Colonic mucosa (tissue), 4 donors: ENCODE measurements around the gene RBM47. TPM values are rescaled to one million over a fixed set of nuclear protein-coding genes. Genes with fewer than 3 reads are reported as not detected.

Experiments used
- DNase-seq: peaks from one replicate; pipeline ENCODE4 v3.0.0-alpha.2; 2020
- H3K27ac ChIP-seq: fragments of 200-600 bp; one replicate; pipeline ENCODE4 v1.8.0; 2021
- H3K27me3 ChIP-seq: fragments of 200-600 bp; one replicate; pipeline ENCODE4 v1.8.0; 2021
- H3K36me3 ChIP-seq: fragments of 200-600 bp; one replicate; pipeline ENCODE4 v1.8.0; 2021
- H3K4me1 ChIP-seq: fragments of 200-600 bp; one replicate; pipeline ENCODE4 v1.8.0; 2021; ENCODE audit warnings: mild to moderate bottlenecking
- H3K4me3 ChIP-seq: fragments of 200-600 bp; one replicate; pipeline ENCODE4 v1.8.0; 2021
- H3K9ac ChIP-seq, 2 donors: one replicate each; pipeline ENCODE4 v1.7.0; 2013; ENCODE audit warnings: control low read depth in 2 of 2, low read depth in 2 of 2, low read length in 2 of 2
- H3K9me3 ChIP-seq: fragments of 200-600 bp; one replicate; pipeline ENCODE4 v1.8.0; 2021
- intact Hi-C: fragments of 100-400 bp; cut with DNase I; formaldehyde crosslinking; loops from one replicate; pipeline ENCODE4 v1.14.1; 2022
- total RNA-seq, 2 donors: library from RNA; stranded (reverse); fragmentation: NEBNext Ultra II Directional in 1 of 2; extraction: Animal tissue kit (Norgen Biotek cat#: 25700) in 1 of 2; gene quantifications; one replicate each; pipeline ENCODE4 v1.2.1, GENCODE V29; 2021
- TF ChIP-seq, protein P1 (sequence below): fragments of 200-600 bp; IDR thresholded peaks from one replicate; pipeline ENCODE4 v1.8.0; 2022; ENCODE audit warnings: antibody characterized with exemption, mild to moderate bottlenecking
- donor health status: healthy.
- donor health status: DM: no; HTN: no; CAD: no.
- donor health status: DM: no; HTN: no; CAD: no.

Gene RBM47
- total RNA-seq, 2 donors from 2014 or later, result 279 to 281 TPM

DNA sequence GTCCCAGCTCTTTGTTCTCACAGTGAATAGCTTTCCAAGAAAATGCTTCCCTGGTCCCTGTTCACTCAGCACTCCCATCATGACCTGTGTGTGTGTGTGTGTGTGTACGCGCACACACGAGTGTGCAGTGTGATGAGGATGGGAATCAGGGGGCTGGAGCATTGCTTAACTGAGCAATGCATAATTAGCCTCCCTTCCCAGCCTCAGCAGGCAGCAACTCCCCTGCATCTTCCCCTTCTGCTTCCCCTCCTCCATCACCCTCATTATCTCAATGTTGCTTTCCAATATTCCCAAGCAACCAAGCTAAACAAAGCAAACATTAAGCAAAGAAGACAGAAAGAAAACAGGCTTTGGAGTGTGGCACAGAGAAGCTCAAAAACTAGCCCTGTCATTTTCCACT, 137.0 kb downstream of the RBM47 start:
- Histone ChIP-seq H3K36me3 (no peaks in the 10 kb centered on the region), H3K4me1 (peaks cover 8% of the 10 kb centered on the region), H3K27me3 (no peaks in the 10 kb centered on the region), H3K4me3 (no peak overlapping the region), H3K9me3 (no peaks in the 10 kb centered on the region), H3K9ac (no peak overlapping the region), H3K27ac (no peak overlapping the region)
- peak; percentile 17 for DNase-seq
- intact Hi-C loops, result no loop called here
- TF ChIP-seq, protein P1, sequence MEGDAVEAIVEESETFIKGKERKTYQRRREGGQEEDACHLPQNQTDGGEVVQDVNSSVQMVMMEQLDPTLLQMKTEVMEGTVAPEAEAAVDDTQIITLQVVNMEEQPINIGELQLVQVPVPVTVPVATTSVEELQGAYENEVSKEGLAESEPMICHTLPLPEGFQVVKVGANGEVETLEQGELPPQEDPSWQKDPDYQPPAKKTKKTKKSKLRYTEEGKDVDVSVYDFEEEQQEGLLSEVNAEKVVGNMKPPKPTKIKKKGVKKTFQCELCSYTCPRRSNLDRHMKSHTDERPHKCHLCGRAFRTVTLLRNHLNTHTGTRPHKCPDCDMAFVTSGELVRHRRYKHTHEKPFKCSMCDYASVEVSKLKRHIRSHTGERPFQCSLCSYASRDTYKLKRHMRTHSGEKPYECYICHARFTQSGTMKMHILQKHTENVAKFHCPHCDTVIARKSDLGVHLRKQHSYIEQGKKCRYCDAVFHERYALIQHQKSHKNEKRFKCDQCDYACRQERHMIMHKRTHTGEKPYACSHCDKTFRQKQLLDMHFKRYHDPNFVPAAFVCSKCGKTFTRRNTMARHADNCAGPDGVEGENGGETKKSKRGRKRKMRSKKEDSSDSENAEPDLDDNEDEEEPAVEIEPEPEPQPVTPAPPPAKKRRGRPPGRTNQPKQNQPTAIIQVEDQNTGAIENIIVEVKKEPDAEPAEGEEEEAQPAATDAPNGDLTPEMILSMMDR, result no peak

DNA sequence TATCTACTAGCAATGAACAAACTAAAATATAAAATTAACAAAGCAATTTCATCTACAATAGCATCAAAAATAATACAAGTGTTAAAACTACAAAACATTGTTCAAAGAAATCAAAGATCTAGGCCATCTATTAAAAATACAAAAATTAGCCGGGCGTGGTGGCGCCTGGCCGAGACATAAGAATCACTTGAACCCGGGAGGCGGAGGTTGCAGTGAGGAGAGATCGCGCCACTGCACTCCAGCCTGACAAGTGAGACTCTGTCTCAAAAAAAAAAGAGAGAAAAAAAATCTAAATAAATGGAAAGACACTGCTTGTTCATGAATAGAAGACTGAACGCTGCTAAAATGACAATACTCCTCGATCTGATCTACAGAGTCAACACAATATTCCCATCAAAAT, 139.2 kb downstream of the RBM47 start:
- intact Hi-C loops, result no loop called here
- no peak overlapping the region for H3K4me3 ChIP-seq
- no peak for DNase-seq
- H3K27ac ChIP-seq, result no peak overlapping the region
- no peaks in the 10 kb centered on the region for H3K9me3 ChIP-seq
- TF ChIP-seq, protein P1, result no peak
- no peaks in the 10 kb centered on the region for H3K27me3 ChIP-seq
- H3K9ac ChIP-seq, result no peak overlapping the region
- no peaks in the 10 kb centered on the region for H3K36me3 ChIP-seq
- H3K4me1 ChIP-seq, result peaks cover 8% of the 10 kb centered on the region

DNA sequence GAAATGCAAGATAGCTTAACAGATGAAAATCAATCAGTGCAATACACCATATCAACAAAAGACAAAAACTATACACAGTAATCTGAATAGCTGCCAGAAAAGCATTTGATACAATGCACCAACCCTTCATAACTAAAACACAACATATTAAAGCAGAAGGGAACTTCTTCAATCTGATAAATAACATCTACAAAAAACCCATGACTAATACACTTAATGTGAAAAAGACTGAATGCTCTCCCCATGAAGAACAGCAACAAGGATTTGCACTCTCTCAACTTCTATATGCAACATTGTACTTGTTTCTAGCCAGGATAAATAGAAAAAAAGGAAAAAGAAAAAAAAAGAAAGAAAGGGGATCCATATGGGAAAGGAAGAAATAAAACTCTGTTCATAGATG, 139.7 kb downstream of the RBM47 start:
- peaks cover 8% of the 10 kb centered on the region for H3K4me1 ChIP-seq
- TF ChIP-seq, protein P1, result no peak

DNA sequence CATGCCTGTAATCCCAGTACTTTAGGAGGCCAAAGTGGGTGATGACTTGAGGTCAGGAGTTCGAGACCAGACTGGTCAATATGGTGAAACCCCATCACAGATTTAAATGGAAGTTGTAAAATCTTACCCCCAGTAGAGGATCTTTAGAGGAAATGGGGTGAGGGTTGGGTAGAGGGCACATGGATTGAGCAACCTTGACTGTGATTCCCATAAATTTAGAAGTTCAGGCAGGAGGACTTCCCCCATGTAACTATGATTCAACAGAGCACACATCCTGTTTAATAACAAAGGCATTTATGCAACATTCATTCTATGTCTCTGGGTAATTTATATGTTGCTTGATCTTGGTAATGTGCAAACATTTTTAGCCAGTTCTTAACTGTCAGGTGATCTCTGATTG, 143.1 kb downstream of the RBM47 start:
- H3K4me1 ChIP-seq, result peaks cover 2% of the 10 kb centered on the region
- DNase-seq, result no peak
- H3K36me3 ChIP-seq, result peaks cover 5% of the 10 kb centered on the region
- H3K9me3 ChIP-seq, result no peaks in the 10 kb centered on the region
- H3K27me3 ChIP-seq, result no peaks in the 10 kb centered on the region
- H3K27ac ChIP-seq, result no peak overlapping the region
- H3K4me3 ChIP-seq, result no peak overlapping the region
- TF ChIP-seq, protein P1, result no peak
- H3K9ac ChIP-seq, result no peak overlapping the region
- intact Hi-C loops, result no loop called here

More for the DNA sequence above, 139.7 kb downstream of the RBM47 start:
- no peak for DNase-seq
- Histone ChIP-seq H3K27ac (no peak overlapping the region), H3K4me3 (no peak overlapping the region), H3K9me3 (no peaks in the 10 kb centered on the region), H3K27me3 (no peaks in the 10 kb centered on the region), H3K9ac (no peak overlapping the region), H3K36me3 (peaks cover 2% of the 10 kb centered on the region)
- intact Hi-C loops, result no loop called here

DNA sequence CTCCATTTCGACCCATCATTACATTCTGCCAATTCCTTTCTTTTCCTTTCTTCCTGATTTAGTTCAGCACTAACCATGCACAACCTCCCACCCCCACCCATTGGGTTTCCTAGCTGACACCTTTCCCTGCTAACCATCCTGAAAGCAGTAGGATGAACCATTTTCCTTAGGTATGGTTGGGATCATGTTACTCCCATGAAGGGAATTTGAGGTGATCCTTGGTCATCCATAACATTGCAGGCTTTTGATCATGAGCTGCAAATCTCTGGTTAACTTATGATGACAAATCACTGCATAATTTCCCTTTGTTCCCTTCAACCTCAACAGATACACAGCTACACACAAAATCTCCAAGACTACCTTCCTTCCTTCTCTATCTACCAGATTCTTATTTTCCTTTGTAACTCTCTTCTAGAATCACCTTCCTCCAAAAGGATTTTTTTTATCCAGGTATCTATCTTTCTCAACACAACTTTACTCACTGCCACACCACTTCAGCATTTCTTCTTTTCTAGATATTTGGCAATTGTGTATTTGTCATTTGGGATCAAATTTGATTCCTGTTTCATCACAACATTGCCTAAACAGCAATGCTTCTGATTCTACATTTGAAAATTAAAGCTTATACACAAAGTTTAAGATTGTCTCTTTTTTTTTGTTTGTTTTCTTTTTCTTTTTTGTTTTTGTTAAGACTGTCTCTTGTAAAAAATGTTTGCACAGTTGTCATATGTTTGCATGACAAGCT, 145.1 kb downstream of the RBM47 start:
- no peaks in the 10 kb centered on the region for H3K4me1 ChIP-seq
- peaks cover 5% of the 10 kb centered on the region for H3K36me3 ChIP-seq
- no peak for DNase-seq
- TF ChIP-seq, protein P1, result no peak
- no peak overlapping the region for H3K27ac ChIP-seq
- no peak overlapping the region for H3K4me3 ChIP-seq
- H3K27me3 ChIP-seq, result no peaks in the 10 kb centered on the region
- intact Hi-C loops, result no loop called here
- no peak overlapping the region for H3K9ac ChIP-seq
- no peaks in the 10 kb centered on the region for H3K9me3 ChIP-seq
